Measurements from ENCODE around the gene DNAJA1.

DNAJA1 gene

GRCh38 chr9:33007755-33008154 is 17.3 kb upstream of the DNAJA1 start:
- DNase-seq (ENCODE audit: low read depth) = no peak
- no peak overlapping the region for H3K4me3 ChIP-seq (ENCODE audit: control insufficient read depth, low read depth, low read length)
- no peak for TF ChIP-seq CTCF (IDR thresholded peaks at IDR 0.05; ENCODE audit: control insufficient read depth, insufficient read depth, low read depth, low read length, missing control alignments)

DNA sequence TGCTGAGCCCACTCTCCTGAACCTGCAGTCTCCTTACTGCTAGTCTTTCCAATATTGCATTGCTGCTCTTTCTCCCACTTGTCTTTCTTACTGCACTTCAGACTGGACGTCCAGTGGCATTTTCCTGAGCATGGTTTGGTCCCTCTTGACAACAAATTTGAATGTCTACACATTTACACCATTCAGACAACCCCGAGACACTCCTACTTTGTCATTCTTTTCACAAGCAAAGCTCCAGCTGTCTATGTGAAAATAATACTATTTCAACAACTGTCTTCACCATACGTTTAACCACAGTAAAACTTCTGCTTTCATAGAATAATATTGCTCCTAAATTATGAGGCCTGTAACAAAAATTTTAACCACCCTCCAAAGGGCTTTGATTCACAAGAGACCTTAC is 13.2 kb upstream of the DNAJA1 start:
- no peak for TF ChIP-seq CTCF (IDR thresholded peaks at IDR 0.05; ENCODE audit: control insufficient read depth, insufficient read depth, low read depth, low read length, missing control alignments)
- DNase-seq (ENCODE audit: low read depth) = no peak
- H3K4me3 ChIP-seq (ENCODE audit: control insufficient read depth, low read depth, low read length) = no peak overlapping the region

- H3K4me3 ChIP-seq (ENCODE audit: control insufficient read depth, low read depth, low read length) = no peak overlapping the region
- no peak for DNase-seq (ENCODE audit: low read depth)
- no peak for TF ChIP-seq CTCF (IDR thresholded peaks at IDR 0.05; ENCODE audit: control insufficient read depth, insufficient read depth, low read depth, low read length, missing control alignments)
Measured at GRCh38 chr9:33012328-33013069, 12.6 kb upstream of the DNAJA1 start.

- DNase-seq (ENCODE audit: low read depth) = no peak
- H3K4me3 ChIP-seq (ENCODE audit: control insufficient read depth, low read depth, low read length) = no peak overlapping the region
Measured at GRCh38 chr9:33013962-33014664, 11.0 kb upstream of the DNAJA1 start.

GRCh38 chr9:33014665-33015014 is 10.4 kb upstream of the DNAJA1 start:
- no peak overlapping the region for H3K4me3 ChIP-seq (ENCODE audit: control insufficient read depth, low read depth, low read length)
- DNase-seq (ENCODE audit: low read depth) = no peak
- TF ChIP-seq CTCF (IDR thresholded peaks at IDR 0.05; ENCODE audit: control insufficient read depth, insufficient read depth, low read depth, low read length, missing control alignments) = no peak

More at GRCh38 chr9:33013962-33014664, 11.0 kb upstream of the DNAJA1 start:
- TF ChIP-seq CTCF (IDR thresholded peaks at IDR 0.05; ENCODE audit: control insufficient read depth, insufficient read depth, low read depth, low read length, missing control alignments) = no peak

GRCh38 chr9:33017283-33018041 is 7.6 kb upstream of the DNAJA1 start:
- DNase-seq (ENCODE audit: low read depth) = no peak
- no peak for TF ChIP-seq CTCF (IDR thresholded peaks at IDR 0.05; ENCODE audit: control insufficient read depth, insufficient read depth, low read depth, low read length, missing control alignments)
- H3K4me3 ChIP-seq (ENCODE audit: control insufficient read depth, low read depth, low read length) = no peak overlapping the region

Data from AG09309 (cell line).